Kidney (tissue), 14 donors: ENCODE measurements around the gene DTWD2. TPM values are rescaled to one million over a fixed set of nuclear protein-coding genes. Genes with fewer than 3 reads are reported as not detected.

Experiments
- DNase-seq, 5 donors: peaks; one replicate each; pipeline ENCODE4 v3.0.0-alpha.2; 2013 to 2020
- FAIRE-seq: peaks from 2 replicates; lab custom pipeline; 2012; peaks lifted over from hg19 to GRCh38; lab: Jason Lieb, UNC
- H3K27ac ChIP-seq, 2 donors: one replicate each; pipeline ENCODE4 v1.7.0; 2013; ENCODE audit warnings: low read depth in 2 of 2, low read length in 2 of 2, inconsistent platforms in 1 of 2
- H3K27me3 ChIP-seq: one replicate; pipeline ENCODE4 v1.7.1; 2013; ENCODE audit warnings: low read length, inconsistent platforms; ENCODE audit not compliant: control insufficient read depth, insufficient read depth
- H3K36me3 ChIP-seq, 3 donors: one replicate each; pipeline versions ENCODE4 v1.7.0 to v1.7.1; 2013; ENCODE audit warnings: low read length in 3 of 3, control low read depth in 1 of 3, inconsistent platforms in 1 of 3; ENCODE audit not compliant: insufficient read depth in 3 of 3, control insufficient read depth in 2 of 3
- H3K4me1 ChIP-seq, 3 donors: one replicate each; pipeline versions ENCODE4 v1.7.0 to v1.7.1; 2013; ENCODE audit warnings: low read length in 3 of 3, inconsistent platforms in 1 of 3, low read depth in 1 of 3; ENCODE audit not compliant: control insufficient read depth in 2 of 3, insufficient read depth in 2 of 3
- H3K4me3 ChIP-seq, 3 donors: one replicate each; pipeline versions ENCODE4 v1.7.0 to v1.8.1; 2013; ENCODE audit warnings: low read length in 3 of 3, control low read depth in 1 of 3, inconsistent platforms in 1 of 3
- H3K9ac ChIP-seq, 3 donors: one replicate each; pipeline versions ENCODE4 v1.7.0 to v1.7.1; 2013; ENCODE audit warnings: low read length in 3 of 3, control low read depth in 1 of 3, inconsistent platforms in 1 of 3
- H3K9me3 ChIP-seq, 3 donors: one replicate each; pipeline versions ENCODE4 v1.7.0 to v1.7.1; 2013; ENCODE audit warnings: low read length in 3 of 3, control low read depth in 1 of 3, inconsistent platforms in 1 of 3; ENCODE audit not compliant: control insufficient read depth in 2 of 3, insufficient read depth in 1 of 3
- CTCF ChIP-seq: IDR thresholded peaks from 3 replicates; pipeline ENCODE4 v1.5.1; 2012; ENCODE audit warnings: mild to moderate bottlenecking, moderate library complexity, borderline replicate concordance; ENCODE audit not compliant: insufficient read depth; ENCODE audit errors: extremely low read depth
- intact Hi-C: fragments of 100-400 bp; cut with DNase I; formaldehyde crosslinking; loops from one replicate; pipeline ENCODE4 v1.11.1; 2022
- polyA plus RNA-seq: library from polyadenylated mRNA; stranded (reverse); fragments of 350-450 nt; fragmentation: Illumina TruSeq; extraction: RNeasy Lipid Tissue Mini Kit (QIAGEN cat#74804); gene quantifications from one replicate; pipeline ENCODE4 v1.2.3, GENCODE V29; 2014; ENCODE audit warnings: low read depth, low replicate concordance; ENCODE audit not compliant: insufficient read depth
- total RNA-seq: library from RNA; stranded (reverse); fragmentation: NEBNext Ultra II Directional; extraction: Animal tissue kit (Norgen Biotek cat#: 25700); gene quantifications from one replicate; pipeline ENCODE4 v1.2.1, GENCODE V29; 2021
- donor health status: control.
- donor health status: control.
- donor health status: control.
- donor health status: control.
- donor health status: control.
- donor health status: DM: yes; HTN: yes; CAD: no.
- donor health status: Normal renal cell carcinoma (clear cell type).

Gene DTWD2
- total and polyA plus RNA-seq, 2 donors from 2014 or later, result 3.7 to 12.4 TPM

- no peak for DNase-seq
- H3K27ac ChIP-seq, result no peak overlapping the region
- TF ChIP-seq CTCF, result no peak
- no peak overlapping the region for H3K9ac ChIP-seq
- no peak overlapping the region for H3K4me3 ChIP-seq
- peaks cover 0 to 9% (median 0%) of the 10 kb centered on the region in 3 donors for H3K9me3 ChIP-seq
- H3K36me3 ChIP-seq, result no peaks in the 10 kb centered on the region
- intact Hi-C loops, result no loop called here
- no peaks in the 10 kb centered on the region for H3K4me1 ChIP-seq
- no peak for FAIRE-seq
- no peaks in the 10 kb centered on the region for H3K27me3 ChIP-seq
These were observed 27.8 kb downstream of the DTWD2 start for GRCh38 chr5:118960557-118960956.

GRCh38 chr5:118956727-118957126 is 31.6 kb downstream of the DTWD2 start:
- no peak for FAIRE-seq

DNA sequence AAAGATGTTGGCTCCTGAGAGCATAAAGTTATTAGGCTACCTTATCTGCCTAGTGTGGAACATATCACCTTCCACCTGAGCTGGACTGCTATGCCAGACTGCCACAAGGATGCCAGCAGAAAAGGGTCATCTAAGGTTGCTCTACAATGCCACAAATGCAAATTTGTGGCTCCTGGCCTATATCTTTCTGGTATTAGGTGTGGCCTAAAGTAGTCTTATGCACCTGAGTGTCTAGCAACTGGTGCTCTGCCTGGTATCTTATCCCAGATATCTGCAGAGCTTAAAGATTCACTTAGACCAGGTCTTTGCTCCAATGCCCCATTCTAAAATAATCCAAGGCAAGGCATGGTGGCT is 34.7 kb downstream of the DTWD2 start:
- H3K9me3 ChIP-seq, result no peaks in the 10 kb centered on the region
- H3K4me1 ChIP-seq, result no peaks in the 10 kb centered on the region
- no peak overlapping the region for H3K4me3 ChIP-seq
- TF ChIP-seq CTCF, result no peak
- DNase-seq (no peak), FAIRE-seq (no peak)
- intact Hi-C loops, result no loop called here
- H3K27ac ChIP-seq, result no peak overlapping the region
- no peaks in the 10 kb centered on the region for H3K36me3 ChIP-seq
- H3K27me3 ChIP-seq, result no peaks in the 10 kb centered on the region
- H3K9ac ChIP-seq, result no peak overlapping the region

More at GRCh38 chr5:118956727-118957126, 31.6 kb downstream of the DTWD2 start:
- Histone ChIP-seq H3K27ac (no peak overlapping the region), H3K4me1 (no peaks in the 10 kb centered on the region), H3K4me3 (no peak overlapping the region), H3K27me3 (no peaks in the 10 kb centered on the region), H3K9ac (no peak overlapping the region), H3K9me3 (peaks cover 0 to 9% (median 0%) of the 10 kb centered on the region in 3 donors), H3K36me3 (no peaks in the 10 kb centered on the region)
- peak in 2 of 5 donors; percentile 11 to 37 for DNase-seq
- TF ChIP-seq CTCF, result no peak
- intact Hi-C loops, result no loop called here
